Omental fat pad (tissue), 4 donors: ENCODE data around the gene PGM2L1. TPM values are rescaled to one million over a fixed set of nuclear protein-coding genes. Genes with fewer than 3 reads are reported as not detected.

ENCODE experiments used
- ATAC-seq: fragments of 150-250 bp; one replicate; pipeline ENCODE4 v1.9.1; 2016; ENCODE audit warnings: mild to moderate bottlenecking, moderate library complexity; ENCODE audit not compliant: low FRiP score
- DNase-seq: peaks from one replicate; pipeline ENCODE4 v3.0.0-alpha.2; 2019; ENCODE audit warnings: low spot score
- total RNA-seq, 4 donors: library from RNA; depleted of rRNA; stranded (reverse); fragments of >200 nt; gene quantifications; one replicate each; pipeline ENCODE4 v1.1.0, GENCODE V29; 2016
- TF ChIP-seq, protein P1 (sequence below), 3 donors: fragments of 450-650 bp; IDR thresholded peaks; one replicate each; pipeline ENCODE4 v1.5.1; 2016 to 2017; ENCODE audit warnings: antibody characterized with exemption in 3 of 3, mild to moderate bottlenecking in 3 of 3, moderate library complexity in 2 of 3

PGM2L1 gene
- total RNA-seq, 4 donors from 2014 or later, result 2.7 to 4.5 (median 3.1) TPM

DNA sequence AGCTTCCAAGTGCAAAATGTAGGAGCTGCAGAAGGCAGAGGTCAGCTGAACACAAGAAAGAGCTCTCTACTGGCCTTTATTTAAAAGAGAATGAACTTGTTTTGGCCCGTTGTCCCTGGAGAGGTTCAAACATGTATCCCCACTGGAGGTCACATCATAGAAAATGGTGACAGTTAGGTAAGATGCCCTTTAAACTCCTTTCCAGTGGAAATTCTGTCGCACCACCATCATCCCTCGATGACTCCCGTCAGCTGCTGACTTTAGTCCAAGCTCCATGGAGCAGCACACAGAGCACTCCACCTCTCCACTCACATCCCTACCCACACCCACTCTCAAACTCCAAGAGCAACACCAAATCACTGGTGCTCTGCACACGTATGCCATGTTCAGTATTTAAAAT is 71.6 kb downstream of the PGM2L1 start:
- ATAC-seq, result no peak
- TF ChIP-seq, protein P1, sequence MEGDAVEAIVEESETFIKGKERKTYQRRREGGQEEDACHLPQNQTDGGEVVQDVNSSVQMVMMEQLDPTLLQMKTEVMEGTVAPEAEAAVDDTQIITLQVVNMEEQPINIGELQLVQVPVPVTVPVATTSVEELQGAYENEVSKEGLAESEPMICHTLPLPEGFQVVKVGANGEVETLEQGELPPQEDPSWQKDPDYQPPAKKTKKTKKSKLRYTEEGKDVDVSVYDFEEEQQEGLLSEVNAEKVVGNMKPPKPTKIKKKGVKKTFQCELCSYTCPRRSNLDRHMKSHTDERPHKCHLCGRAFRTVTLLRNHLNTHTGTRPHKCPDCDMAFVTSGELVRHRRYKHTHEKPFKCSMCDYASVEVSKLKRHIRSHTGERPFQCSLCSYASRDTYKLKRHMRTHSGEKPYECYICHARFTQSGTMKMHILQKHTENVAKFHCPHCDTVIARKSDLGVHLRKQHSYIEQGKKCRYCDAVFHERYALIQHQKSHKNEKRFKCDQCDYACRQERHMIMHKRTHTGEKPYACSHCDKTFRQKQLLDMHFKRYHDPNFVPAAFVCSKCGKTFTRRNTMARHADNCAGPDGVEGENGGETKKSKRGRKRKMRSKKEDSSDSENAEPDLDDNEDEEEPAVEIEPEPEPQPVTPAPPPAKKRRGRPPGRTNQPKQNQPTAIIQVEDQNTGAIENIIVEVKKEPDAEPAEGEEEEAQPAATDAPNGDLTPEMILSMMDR (IDR thresholded peaks at IDR 0.05), result no peak
- no peak for DNase-seq

DNA sequence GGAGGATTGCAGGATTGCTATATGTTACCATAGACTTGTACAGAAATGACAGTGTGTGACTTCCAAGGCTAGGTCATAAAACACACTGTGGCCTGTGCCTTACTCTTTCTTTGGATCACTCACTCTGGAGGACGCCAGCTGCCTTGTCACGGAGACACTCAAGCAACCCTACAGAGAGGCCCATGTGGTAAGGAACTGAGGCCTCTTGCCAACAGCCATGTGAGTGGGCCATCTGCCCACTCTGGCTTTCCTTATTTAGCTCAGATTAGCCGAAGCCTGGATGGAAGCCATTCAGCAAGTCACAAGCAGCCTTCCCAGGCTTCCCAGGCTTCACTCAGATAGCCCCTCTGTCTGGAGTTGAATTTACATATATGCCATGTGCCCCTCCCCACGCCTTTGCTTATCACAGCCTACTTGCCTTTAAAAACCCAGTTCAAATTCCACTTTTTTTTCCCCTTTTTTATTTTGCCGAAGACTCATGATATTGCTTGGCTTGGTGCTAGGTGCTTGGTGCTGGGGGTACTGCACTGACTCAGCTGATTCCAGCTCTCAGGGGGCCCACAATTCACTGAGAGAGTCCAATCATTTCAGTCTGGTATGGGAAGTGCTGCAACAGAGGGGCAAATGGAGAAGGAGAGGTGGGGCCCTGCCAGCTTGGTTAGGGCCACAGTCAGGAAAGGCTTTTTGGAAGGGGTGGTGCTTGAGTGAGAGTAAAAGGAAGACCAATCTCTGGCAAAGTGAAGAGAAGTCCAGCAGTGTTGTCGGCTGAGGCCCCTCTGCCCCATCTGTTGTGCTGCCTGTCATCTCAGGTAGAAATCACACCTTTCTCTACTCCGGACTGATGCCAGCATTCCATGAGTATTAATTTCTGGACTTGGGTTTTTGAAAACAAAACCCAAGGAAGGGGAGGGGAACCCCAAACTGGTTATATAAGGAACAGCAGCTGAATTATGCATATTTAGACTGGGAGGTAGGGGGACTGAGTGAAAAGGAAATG is 72.3 kb downstream of the PGM2L1 start:
- TF ChIP-seq, protein P1 (IDR thresholded peaks at IDR 0.05), result no peak
- ATAC-seq (peak; percentile 76), DNase-seq (no peak)

DNA sequence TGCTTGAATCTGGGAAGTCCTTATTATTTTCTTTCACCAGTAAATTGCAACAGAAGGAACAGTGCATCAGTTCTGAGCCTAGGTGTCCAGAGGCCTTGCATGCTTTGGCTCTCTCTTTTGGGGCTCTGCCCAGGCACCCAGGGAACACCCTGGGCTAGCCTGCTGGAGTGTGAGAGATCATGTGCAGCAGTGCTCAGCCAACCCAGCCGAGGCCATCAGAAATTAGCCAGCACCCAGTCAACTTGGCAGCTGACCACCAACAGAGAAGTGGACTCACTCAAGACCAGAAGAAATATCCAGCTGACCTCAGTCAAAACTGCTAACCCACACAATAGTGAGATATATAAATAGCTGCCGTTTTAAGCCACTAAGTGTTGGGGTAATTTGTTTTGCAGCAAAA is 75.6 kb downstream of the PGM2L1 start:
- TF ChIP-seq, protein P1 (IDR thresholded peaks at IDR 0.05), result no peak
- ATAC-seq, result no peak
- DNase-seq, result no peak

DNA sequence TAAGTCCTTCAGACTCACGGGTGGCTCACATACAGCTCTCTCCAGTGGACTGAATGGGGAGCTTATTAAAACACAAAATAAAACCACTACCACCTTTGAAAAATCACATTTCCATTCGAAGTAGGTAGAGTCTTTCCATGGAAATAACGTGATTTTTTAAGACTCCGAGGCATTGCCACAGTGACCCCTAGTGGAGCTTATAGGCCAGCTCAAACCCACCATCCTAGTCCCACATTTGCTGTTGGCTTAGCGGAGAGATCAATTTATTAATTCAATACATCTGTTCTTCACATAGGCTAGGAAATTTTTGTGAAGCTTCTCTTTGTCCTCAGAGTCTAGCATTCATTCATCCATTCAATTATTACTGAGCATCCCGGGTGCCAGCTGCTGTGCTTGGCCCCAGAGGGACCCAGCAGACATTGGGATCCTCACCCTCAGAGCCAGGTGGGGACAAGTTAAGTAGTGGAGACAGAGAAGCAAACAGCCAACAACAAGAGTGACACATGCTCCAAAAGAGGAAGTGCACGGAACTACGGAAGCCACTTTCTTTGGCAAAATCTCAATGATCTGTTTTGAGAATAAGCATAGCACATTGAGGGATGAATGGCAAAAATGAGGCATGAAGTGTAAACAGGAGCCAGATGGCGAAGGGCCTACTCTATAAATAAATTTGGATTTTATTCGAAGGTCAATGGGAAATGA is 76.6 kb downstream of the PGM2L1 start:
- DNase-seq (no peak), ATAC-seq (no peak)
- TF ChIP-seq, protein P1 (IDR thresholded peaks at IDR 0.05), result peak in 1 of 3 donors; percentile 9

DNA sequence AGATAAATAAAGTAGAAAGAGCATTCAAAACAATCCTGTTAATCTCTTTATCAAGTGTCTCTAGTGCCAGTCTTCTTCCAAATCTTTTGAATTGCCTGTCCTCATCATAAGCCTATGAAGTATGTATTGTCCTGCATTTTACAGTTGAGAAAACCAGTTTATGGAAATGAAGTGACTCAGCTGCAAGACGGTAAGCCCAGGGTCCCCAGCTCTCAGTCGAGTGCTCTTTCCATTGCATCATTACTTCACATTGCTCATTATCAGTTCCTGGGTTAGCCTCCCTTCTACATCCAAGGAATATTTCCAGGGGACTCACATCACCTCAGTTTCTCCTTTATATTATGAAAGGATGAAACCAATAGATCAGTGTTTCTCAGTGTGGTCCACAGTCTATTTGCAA is 77.7 kb downstream of the PGM2L1 start:
- no peak for ATAC-seq

DNA sequence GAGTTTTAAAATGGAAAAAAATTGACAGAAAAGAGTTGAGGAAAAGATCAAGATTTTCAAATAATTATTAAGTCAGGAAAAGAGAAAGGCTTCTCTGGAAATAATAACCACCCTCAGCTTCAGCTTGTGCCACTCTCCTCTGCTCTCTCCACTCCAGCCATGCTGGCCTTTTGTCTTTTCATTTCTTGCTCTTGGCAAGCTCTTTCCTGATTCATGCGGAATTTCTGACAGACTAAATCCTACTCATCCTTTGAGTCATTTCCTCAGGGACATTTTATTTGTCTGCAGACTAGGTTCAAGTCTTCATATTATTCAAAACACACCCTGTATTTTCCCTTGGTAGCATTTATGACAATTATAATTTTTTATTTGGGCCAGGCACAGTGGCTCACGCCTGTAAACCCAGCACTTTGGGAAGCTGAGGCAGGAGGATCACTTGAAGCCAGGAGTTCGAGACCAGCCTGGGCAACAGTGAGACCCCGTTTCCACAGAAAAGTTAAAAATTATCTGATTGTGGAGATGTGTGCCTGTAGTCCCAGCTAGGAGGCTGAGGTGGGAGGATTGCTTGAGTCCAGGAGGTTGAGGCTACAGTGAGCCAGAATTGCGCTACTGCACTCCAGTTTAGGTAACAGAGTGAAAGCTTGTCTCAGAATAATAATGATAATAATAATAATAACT is 79.0 kb downstream of the PGM2L1 start:
- ATAC-seq, result peak; percentile 91
- TF ChIP-seq, protein P1 (IDR thresholded peaks at IDR 0.05), result no peak
- DNase-seq, result no peak

More for the DNA sequence above, 77.7 kb downstream of the PGM2L1 start:
- no peak for DNase-seq
- TF ChIP-seq, protein P1 (IDR thresholded peaks at IDR 0.05), result no peak
